T-helper 9 cell (primary cell): ENCODE measurements around the gene LMLN.
"Not testable (repeated sequence)": the region's sequence is repeated elsewhere in the genome, so short reads cannot be mapped to it uniquely, and the experiment has no call there.

Source experiments
- DNase-seq: peaks from one replicate; pipeline ENCODE4 v3.0.0-alpha.2; 2020
- total RNA-seq, 2 donors: gene quantifications; one replicate each; lab custom pipeline; 2026; lab: John Stamatoyannopoulos, UW

Gene LMLN, protein sequence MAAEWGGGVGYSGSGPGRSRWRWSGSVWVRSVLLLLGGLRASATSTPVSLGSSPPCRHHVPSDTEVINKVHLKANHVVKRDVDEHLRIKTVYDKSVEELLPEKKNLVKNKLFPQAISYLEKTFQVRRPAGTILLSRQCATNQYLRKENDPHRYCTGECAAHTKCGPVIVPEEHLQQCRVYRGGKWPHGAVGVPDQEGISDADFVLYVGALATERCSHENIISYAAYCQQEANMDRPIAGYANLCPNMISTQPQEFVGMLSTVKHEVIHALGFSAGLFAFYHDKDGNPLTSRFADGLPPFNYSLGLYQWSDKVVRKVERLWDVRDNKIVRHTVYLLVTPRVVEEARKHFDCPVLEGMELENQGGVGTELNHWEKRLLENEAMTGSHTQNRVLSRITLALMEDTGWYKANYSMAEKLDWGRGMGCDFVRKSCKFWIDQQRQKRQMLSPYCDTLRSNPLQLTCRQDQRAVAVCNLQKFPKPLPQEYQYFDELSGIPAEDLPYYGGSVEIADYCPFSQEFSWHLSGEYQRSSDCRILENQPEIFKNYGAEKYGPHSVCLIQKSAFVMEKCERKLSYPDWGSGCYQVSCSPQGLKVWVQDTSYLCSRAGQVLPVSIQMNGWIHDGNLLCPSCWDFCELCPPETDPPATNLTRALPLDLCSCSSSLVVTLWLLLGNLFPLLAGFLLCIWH
- 3.4 to 3.8 reads per million in 2 donors for total RNA-seq

DNA sequence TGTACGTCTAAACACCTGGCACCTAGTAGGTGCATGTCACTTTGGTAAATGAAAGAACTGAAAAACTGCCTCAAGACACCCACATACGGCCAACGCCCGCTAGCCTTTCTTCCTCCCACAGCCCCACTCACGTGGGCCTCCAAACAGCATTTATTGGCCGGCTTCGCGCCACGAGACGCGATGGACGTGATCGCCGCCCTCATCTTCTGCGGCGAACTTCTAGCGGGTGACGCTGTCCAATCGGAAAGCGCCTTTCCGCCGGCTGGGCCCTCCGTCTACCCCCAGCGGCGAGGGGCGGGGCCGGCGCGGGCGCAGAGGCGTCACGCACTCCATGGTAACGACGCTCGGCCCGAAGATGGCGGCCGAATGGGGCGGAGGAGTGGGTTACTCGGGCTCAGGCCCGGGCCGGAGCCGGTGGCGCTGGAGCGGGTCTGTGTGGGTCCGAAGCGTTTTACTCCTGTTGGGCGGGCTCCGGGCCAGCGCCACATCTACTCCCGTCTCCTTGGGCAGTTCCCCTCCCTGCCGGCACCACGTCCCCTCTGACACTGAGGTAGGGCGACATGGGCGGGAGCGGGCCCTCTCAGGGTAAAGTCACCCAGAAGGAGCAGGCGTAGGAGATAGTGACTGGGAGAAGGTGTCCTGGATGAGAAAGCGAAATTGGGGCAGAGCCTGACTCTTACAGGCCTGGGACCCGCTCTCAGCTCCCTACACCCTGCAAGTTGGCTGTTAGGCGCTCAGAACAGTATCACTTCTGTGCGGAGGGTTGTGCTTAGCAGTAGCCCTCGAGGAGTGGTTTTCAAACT, at the start of gene LMLN:
Gene LMLN (plus strand): TSS at position 327 of the 803 bp plus-strand sequence. CDS start 29 bp downstream, at position 356.
- DNase-seq, result peak; percentile 92

DNA sequence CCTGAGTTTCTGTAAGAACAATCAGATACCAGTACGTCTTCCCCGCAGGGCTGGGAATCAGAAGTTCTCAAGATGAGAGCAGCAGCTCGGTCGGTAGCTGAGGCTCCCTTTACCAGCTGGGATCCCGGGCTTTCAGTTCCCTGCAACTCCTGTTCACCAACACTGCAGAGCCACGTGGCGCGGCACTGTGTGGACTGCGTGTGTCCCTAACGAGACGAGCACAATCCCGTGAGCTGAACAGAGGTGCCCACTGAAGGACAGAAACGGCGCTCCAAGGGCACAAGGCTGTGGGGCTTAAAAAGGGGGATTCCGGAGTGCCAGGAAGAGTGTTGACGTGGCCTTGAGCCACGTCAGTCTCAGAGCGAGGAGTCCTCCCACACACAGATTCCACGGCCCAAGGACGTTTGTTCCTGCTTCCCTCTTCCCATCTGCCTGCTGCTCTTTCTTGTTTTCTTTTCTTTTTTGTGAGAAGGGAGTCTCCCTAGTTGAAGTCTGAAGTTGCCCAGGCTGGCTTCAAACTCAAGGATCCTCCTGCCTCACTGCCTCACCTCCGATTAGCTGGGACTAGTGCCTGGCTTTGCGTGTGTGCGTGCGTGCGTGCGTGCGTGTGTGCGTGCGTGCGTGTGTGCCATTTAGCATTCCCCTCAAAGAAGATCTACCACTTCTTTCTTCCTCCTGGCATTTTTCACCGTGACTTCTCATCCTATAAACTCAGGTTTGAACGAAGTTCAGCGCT, 47.1 kb upstream of the LMLN start:
- DNase-seq, result no peak

- no peak for DNase-seq
Observed at GRCh38 chr3:197913641-197914380, 46.2 kb upstream of the LMLN start.

- not testable (repeated sequence) for DNase-seq
Observed at GRCh38 chr3:197921429-197922275, 38.4 kb upstream of the LMLN start.

- DNase-seq, result no peak
Observed at GRCh38 chr3:197926418-197926817, 33.6 kb upstream of the LMLN start.

- not testable (repeated sequence) for DNase-seq
Observed at GRCh38 chr3:197927578-197927977, 32.4 kb upstream of the LMLN start.

DNA sequence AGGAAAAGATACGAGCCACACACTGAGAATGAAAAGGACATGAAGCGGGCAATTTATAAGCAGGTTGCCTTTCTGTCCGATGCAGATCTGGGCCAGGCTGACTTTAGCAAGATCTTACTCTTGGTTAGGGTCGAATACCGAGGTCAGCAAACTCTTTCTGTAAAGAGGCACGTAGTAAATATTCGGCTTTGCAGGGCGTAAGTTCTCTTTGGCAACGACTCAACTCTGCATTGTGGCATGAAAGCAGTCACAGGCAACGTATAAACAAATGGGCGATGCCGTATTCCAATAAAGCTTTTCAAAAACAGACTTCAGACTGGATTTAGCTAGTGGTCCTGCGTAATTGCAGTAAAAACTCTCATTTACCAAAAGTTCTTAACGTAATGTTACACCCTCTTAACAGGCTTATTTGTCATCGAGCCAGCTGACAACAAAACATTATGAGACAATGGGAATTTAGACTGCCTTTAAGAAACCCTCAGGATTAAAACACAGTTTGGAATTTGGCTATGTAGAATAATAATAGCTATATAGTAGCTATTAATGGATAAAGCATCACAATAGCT, 23.1 kb upstream of the LMLN start:
- DNase-seq, result no peak

DNA sequence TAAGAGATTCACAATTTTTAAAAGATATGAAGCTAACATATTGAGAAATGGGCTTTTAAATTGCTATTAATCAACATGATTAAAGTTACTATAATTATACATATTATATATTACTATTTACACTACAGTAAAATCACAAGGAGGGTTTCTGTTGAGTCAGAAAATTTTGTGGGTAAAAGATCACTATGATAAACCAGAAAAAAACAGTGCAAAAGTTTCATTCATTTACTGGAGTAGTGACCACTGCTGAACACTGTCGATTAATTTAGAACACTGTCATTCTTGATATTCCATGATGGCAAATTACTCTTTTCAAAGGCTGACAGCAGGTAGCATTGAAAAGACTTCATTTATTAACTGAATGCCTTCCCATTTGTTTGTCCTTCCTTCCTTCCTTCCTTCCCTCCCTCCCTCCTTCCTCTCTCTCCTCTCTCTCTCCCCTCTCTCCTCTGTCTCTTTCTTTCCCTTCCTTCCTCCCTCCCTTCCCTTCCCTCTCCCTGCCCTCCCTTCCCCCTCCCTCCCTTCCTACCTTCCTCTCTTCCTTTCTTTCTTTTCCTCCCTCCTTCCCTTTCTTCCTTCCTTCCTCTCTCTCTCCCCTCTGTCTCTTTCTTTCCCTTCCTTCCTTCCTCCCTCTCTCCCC, 19.2 kb upstream of the LMLN start:
- DNase-seq, result no peak

GRCh38 chr3:197942956-197943556, 17.0 kb upstream of the LMLN start:
- DNase-seq, result no peak

- DNase-seq, result no peak
Observed at GRCh38 chr3:197949191-197949777, 10.7 kb upstream of the LMLN start.

- peak; percentile 73 for DNase-seq
Observed at GRCh38 chr3:197949778-197950676, 10.0 kb upstream of the LMLN start, which contains the start of gene RPL35A. Gene RPL35A (plus strand): TSS chr3:197950190. CDS start chr3:197950968, 778 bp downstream.

GRCh38 chr3:197950677-197951061, 9.3 kb upstream of the LMLN start:
- DNase-seq, result no peak

- DNase-seq, result no peak
Observed at GRCh38 chr3:197951392-197951990, 8.5 kb upstream of the LMLN start.

DNA sequence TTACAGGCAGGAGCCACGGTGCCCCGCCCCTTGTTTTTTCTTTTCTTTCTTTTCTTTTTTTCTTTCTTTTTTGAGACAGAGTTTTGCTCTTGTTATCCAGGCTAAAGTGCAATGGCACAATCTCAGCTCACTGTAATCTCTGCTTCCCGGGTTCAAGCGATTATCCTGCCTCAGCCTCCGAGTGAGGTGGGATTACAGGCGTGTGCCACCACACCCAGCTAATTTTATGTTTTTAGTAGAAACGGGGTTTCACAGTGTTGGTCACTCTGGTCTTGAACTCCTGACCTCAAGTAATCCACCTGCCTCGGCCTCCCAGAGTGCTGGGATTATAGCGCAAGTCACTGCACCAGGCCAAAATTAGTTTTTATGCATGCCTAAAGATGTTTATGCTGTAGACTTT, 7.6 kb upstream of the LMLN start:
- DNase-seq, result no peak

DNA sequence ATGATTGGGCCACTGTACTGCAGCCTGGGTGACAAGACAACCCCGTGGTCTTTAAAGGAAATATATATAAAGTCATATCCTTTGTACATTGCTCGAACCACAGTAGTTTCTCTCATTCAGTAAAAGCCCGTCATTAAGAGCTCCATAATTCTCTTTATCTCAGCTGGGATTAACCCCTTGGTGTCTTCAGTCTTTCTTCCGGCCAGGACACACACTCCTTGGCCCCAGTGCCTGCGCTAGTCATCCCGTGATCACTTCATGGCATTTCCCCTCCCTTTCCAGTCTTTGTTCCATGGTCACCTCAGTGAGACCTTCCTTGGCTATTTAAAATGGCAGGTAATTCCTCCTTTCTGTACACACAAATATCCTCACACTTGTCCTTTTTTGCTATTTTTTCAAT, 6.7 kb upstream of the LMLN start:
- DNase-seq, result no peak

- no peak for DNase-seq
Observed at GRCh38 chr3:197953881-197954280, 6.1 kb upstream of the LMLN start.

GRCh38 chr3:197955892-197956477, 4.0 kb upstream of the LMLN start:
- DNase-seq, result no peak
